ENCODE results near the gene CCDC191. TPM values are rescaled to one million over a fixed set of nuclear protein-coding genes. Genes with fewer than 3 reads are reported as not detected.
A peak's percentile ranks its signal among the peaks of the same experiment; 100 is the strongest.

The CCDC191 gene
- total RNA-seq, 1 donor from 2014 or later: 0.21 TPM

DNA sequence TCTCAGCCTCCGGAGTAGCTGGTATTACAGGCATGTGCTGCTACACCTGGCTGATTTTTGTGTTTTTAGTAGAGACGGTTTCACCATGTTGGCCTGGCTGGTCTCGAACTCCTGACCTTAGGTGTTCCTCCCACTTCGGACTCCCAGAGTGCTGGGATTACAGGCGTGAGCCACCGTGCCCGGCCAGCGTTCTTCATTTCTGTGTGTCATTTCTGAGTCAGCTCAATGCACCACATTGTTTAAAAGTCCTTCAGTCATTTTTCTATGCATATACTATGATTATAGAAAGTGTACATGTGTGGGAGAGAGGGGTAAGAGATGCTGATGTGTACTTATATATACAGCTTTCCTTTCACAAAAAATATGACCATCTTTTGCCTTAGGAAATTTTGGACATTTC is 2.3 kb upstream of the CCDC191 start:
- Histone ChIP-seq H3K4me3 (no peak overlapping the region), H3K4me1 (peaks cover 8% of the 10 kb centered on the region in 2 donors), H3K27me3 (no peaks in the 10 kb centered on the region), H3K36me3 (no peaks in the 10 kb centered on the region), H3K9me3 (no peaks in the 10 kb centered on the region), H3K27ac (no peak overlapping the region)
- TF ChIP-seq, protein P1, sequence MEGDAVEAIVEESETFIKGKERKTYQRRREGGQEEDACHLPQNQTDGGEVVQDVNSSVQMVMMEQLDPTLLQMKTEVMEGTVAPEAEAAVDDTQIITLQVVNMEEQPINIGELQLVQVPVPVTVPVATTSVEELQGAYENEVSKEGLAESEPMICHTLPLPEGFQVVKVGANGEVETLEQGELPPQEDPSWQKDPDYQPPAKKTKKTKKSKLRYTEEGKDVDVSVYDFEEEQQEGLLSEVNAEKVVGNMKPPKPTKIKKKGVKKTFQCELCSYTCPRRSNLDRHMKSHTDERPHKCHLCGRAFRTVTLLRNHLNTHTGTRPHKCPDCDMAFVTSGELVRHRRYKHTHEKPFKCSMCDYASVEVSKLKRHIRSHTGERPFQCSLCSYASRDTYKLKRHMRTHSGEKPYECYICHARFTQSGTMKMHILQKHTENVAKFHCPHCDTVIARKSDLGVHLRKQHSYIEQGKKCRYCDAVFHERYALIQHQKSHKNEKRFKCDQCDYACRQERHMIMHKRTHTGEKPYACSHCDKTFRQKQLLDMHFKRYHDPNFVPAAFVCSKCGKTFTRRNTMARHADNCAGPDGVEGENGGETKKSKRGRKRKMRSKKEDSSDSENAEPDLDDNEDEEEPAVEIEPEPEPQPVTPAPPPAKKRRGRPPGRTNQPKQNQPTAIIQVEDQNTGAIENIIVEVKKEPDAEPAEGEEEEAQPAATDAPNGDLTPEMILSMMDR (IDR thresholded peaks at IDR 0.05): no peak
- no peak for DNase-seq (ENCODE audit: low spot score in 2 of 2)
- intact Hi-C loops (cut with DNase I): loop anchor here (5.0 to 10.0 kb wide), 5 partner anchors 94 to 1496 kb away; partner anchors contain the start of genes ATG3, GRAMD1C, SLC35A5 and SPICE1

DNA sequence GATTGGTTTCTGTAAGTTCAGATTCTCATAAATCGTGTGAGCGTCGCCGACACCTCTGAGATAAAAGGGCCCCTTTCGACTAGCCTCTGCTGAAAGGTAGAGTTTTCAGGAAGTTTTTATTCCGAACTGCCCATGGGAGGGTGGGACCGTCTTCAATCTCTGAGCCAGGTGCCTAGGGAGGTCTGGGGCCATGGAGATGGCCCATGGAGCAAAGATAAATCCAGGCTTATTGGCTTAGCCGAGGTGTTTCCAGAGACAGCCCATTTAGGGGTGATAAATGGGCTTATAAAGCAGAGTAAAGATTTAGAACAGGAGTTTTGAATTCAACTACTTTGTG is 653 bp upstream of the CCDC191 start:
- intact Hi-C loops (cut with DNase I): loop anchor here (2.0 to 10.0 kb wide), 7 partner anchors 95 to 1495 kb away; partner anchors contain the start of genes ATG3, ATP6V1A, GRAMD1C and NAA50
- no peak for DNase-seq (ENCODE audit: low spot score in 2 of 2)
- H3K4me1 ChIP-seq: peaks cover 8% of the 10 kb centered on the region in 2 donors
- H3K27ac ChIP-seq: peak overlapping the region; percentile 38 to 68
- TF ChIP-seq, protein P1 (IDR thresholded peaks at IDR 0.05): no peak
- H3K9me3 ChIP-seq: no peaks in the 10 kb centered on the region
- no peaks in the 10 kb centered on the region for H3K27me3 ChIP-seq
- H3K4me3 ChIP-seq: peak overlapping the region; percentile 73 to 80
- no peaks in the 10 kb centered on the region for H3K36me3 ChIP-seq

DNA sequence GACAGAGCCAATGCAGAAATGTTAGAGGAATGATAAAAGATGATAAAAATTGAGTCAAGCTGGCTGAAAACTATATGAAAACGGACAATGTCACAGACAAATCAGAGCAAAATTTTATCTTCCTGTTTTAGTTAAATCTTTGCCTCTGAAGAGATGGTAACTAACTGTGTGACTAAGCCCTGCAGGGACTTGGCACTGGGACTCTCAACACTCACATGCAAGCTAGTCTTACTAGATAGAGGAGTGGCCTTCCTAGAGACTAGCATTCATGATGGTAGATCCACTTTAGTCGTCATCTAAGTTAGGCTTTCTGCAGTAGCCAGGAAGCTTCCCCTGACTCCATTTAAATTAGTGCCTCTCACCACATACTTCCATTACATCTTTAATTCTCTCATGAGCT is 4.1 kb downstream of the CCDC191 start:
- no peaks in the 10 kb centered on the region for H3K27me3 ChIP-seq
- intact Hi-C loops (cut with DNase I): loop anchor here (10.0 kb wide), 1 partner anchor 537 kb away; the partner anchor contains the start of gene SPICE1

DNA sequence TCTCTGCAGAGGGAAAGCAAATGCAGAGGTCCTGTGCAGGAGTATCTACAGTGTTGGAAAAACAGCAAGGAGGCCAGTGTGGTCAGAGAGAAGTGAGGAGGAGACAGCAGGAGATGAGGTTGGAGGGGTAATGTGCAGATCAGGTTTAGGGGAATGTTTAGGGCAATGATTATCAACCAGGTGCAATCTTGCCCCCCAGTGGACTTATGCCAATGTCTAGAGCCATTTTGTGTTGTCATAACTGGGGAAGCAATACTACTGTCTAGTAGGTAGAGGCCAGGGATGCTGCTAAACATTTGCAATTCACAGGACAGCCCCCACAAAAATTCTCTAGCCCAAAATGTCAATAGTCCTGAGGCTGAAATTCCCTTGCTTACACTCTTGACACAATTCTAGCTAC is 13.1 kb downstream of the CCDC191 start:
- intact Hi-C loops (cut with DNase I): no loop called here
- Histone ChIP-seq H3K9me3 (no peaks in the 10 kb centered on the region), H3K27me3 (no peaks in the 10 kb centered on the region), H3K27ac (no peak overlapping the region), H3K4me3 (no peak overlapping the region), H3K4me1 (no peaks in the 10 kb centered on the region), H3K36me3 (no peaks in the 10 kb centered on the region)
- DNase-seq (ENCODE audit: low spot score in 2 of 2): no peak
- TF ChIP-seq, protein P1 (IDR thresholded peaks at IDR 0.05): no peak

More for the DNA sequence above, 4.1 kb downstream of the CCDC191 start:
- Histone ChIP-seq H3K36me3 (no peaks in the 10 kb centered on the region), H3K4me1 (peaks cover 3% of the 10 kb centered on the region in 2 donors), H3K9me3 (no peaks in the 10 kb centered on the region), H3K27ac (no peak overlapping the region), H3K4me3 (no peak overlapping the region)
- TF ChIP-seq, protein P1 (IDR thresholded peaks at IDR 0.05): no peak
- DNase-seq (ENCODE audit: low spot score in 2 of 2): no peak

DNA sequence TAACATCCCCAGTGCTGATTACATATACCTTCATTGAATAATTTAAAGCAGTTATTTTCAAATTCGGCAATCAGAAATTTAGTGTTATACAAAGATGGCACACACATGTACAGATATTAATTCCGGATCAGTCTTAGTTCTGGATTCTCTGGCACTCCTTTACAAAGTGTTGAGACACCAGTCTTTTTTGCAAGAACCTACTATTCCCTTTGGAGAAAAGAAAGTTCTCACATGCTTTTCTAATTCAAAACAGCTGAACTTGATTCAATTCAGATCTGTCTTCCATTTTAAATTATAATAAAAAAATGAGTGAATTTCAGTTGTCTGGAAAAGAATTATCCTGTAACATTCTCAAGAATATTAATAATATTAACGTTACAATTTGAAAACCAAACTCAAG is 20.4 kb downstream of the CCDC191 start:
- TF ChIP-seq, protein P1 (IDR thresholded peaks at IDR 0.05): no peak
- H3K9me3 ChIP-seq: no peaks in the 10 kb centered on the region
- H3K36me3 ChIP-seq: peaks cover 8 to 9% of the 10 kb centered on the region in 2 donors
- no peak for DNase-seq (ENCODE audit: low spot score in 2 of 2)
- intact Hi-C loops (cut with DNase I): no loop called here
- no peaks in the 10 kb centered on the region for H3K4me1 ChIP-seq
- H3K4me3 ChIP-seq: no peak overlapping the region
- no peaks in the 10 kb centered on the region for H3K27me3 ChIP-seq
- no peak overlapping the region for H3K27ac ChIP-seq
